Activated T-cell treated with anti-CD3 and anti-CD28 coated beads, Interleukin-2, amount 50 U/mL, for 4 hours (primary cell): ENCODE data around the gene LCE2A. TPM values are rescaled to one million over a fixed set of nuclear protein-coding genes. Genes with fewer than 3 reads are reported as not detected.

Experiments
- ATAC-seq, 2 donors: fragments of 200-7000 bp; cut with Tn5 transposase; one replicate each; pipeline ENCODE4 v1.10.0; 2021
- DNase-seq: peaks from one replicate; pipeline ENCODE4 v3.0.0-alpha.2; 2020
- H3K27me3 Mint-ChIP-seq: one replicate; pipeline ENCODE4 v1.8.0; 2021; ENCODE audit warnings: low read depth, mixed read lengths
- H3K36me3 Mint-ChIP-seq: one replicate; pipeline ENCODE4 v1.8.0; 2022; ENCODE audit warnings: mixed read lengths; ENCODE audit not compliant: insufficient read depth
- H3K4me1 Mint-ChIP-seq: one replicate; pipeline ENCODE4 v1.8.0; 2021; ENCODE audit warnings: low read depth, mixed read lengths
- H3K4me3 Mint-ChIP-seq: one replicate; pipeline ENCODE4 v1.8.0; 2021; ENCODE audit warnings: mild to moderate bottlenecking, moderate library complexity, mixed read lengths
- H3K9me3 Mint-ChIP-seq: one replicate; pipeline ENCODE4 v1.8.0; 2021; ENCODE audit warnings: mixed read lengths
- total RNA-seq, 3 donors: library from RNA; stranded (reverse); gene quantifications; one replicate each; pipeline ENCODE4 v1.2.1, GENCODE V29; 2021

Gene LCE2A
- total RNA-seq, 3 donors from 2014 or later = not detected

- Mint-ChIP-seq H3K4me3 (no peak within 1 kb of the TSS), H3K36me3 (no peaks in the 10 kb centered on the region), H3K9me3 (peaks cover 4% of the 10 kb centered on the region), H3K27me3 (peaks cover 13% of the 10 kb centered on the region), H3K4me1 (no peaks in the 10 kb centered on the region)
- DNase-seq = no peak
- no peak for ATAC-seq
Measured at GRCh38 chr1:152707860-152708259, 9.7 kb downstream of the LCE2A start, which contains the start of gene LCE4A. TSS of gene LCE4A (plus strand) at chr1:152708160. CDS start at chr1:152709076, 916 bp downstream.

DNA sequence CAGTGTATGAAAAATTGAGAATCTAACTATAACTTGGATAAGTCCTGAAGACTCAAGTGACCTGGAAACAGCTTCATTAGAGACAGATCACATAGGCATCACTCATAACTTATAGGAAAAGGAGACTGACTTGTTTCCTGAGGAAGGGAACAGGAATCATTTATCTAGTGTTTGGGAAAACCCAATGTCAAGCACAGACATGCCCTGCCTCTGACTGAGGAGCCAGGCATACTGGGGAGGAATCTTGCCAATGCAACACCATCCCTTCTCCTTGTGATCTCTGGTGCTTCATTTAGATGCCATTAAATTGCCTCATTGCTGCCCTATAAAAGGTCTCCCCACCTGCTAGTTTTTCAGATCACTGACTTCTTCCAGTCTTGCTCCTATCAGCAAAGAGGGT, 20.1 kb downstream of the LCE2A start:
- Mint-ChIP-seq H3K4me1 (no peaks in the 10 kb centered on the region), H3K36me3 (no peaks in the 10 kb centered on the region), H3K9me3 (no peaks in the 10 kb centered on the region), H3K27me3 (peaks cover 8% of the 10 kb centered on the region), H3K4me3 (no peak overlapping the region)
- DNase-seq (no peak), ATAC-seq (no peak)

GRCh38 chr1:152725261-152725660, 27.1 kb downstream of the LCE2A start:
- H3K4me1 Mint-ChIP-seq = no peaks in the 10 kb centered on the region
- H3K4me3 Mint-ChIP-seq = no peak overlapping the region
- peaks cover 11% of the 10 kb centered on the region for H3K27me3 Mint-ChIP-seq
- no peaks in the 10 kb centered on the region for H3K9me3 Mint-ChIP-seq
- no peak for DNase-seq
- ATAC-seq = no peak
- no peaks in the 10 kb centered on the region for H3K36me3 Mint-ChIP-seq

DNA sequence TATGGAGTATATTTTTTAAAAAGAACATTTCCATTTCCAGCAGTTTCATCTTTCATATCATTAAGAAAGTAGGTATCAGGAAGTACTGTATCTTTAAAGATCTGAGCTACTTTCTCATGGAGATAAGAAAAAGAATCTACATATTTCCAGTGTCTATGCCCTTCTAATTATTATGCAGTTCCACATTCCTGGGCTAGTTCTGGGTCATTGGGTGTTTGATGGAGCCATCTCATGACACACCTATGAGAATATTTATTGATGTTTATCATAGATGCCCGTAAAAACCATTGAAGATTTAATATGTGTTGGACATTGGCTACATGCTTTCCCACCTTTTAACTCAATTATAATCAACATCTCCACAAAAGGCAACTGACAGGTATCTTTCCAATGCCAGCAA, 30.8 kb downstream of the LCE2A start:
- no peaks in the 10 kb centered on the region for H3K36me3 Mint-ChIP-seq
- H3K4me1 Mint-ChIP-seq = no peaks in the 10 kb centered on the region
- no peak overlapping the region for H3K4me3 Mint-ChIP-seq
- no peak for ATAC-seq
- peaks cover 16% of the 10 kb centered on the region for H3K27me3 Mint-ChIP-seq
- H3K9me3 Mint-ChIP-seq = no peaks in the 10 kb centered on the region
- no peak for DNase-seq

DNA sequence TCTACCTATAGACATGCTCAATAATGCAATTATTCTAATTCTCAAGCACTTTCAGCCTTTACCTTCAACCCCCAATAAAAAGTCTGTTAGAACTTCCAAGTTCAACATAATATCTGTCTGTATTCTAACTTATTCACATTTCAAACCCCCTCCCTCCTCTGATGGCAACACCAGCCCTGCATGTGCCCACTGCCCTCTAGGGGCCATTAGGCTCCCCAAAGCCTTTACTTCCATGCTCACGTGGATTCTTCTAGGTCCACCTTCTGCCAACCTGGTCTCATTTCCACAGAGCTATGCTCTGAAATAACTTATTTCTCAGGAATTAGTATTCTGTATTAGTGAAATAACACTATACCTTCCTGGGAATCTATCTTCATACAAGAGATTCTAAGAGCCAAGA, 37.5 kb downstream of the LCE2A start:
- ATAC-seq (no peak), DNase-seq (no peak)
- Mint-ChIP-seq H3K9me3 (no peaks in the 10 kb centered on the region), H3K36me3 (no peaks in the 10 kb centered on the region), H3K27me3 (peaks cover 24% of the 10 kb centered on the region), H3K4me1 (no peaks in the 10 kb centered on the region), H3K4me3 (no peak overlapping the region)

- H3K4me1 Mint-ChIP-seq = no peaks in the 10 kb centered on the region
- H3K9me3 Mint-ChIP-seq = no peaks in the 10 kb centered on the region
- H3K27me3 Mint-ChIP-seq = peaks cover 20% of the 10 kb centered on the region
- no peaks in the 10 kb centered on the region for H3K36me3 Mint-ChIP-seq
- H3K4me3 Mint-ChIP-seq = no peak overlapping the region
- no peak for ATAC-seq
- DNase-seq = no peak
Measured at GRCh38 chr1:152737997-152738396, 39.9 kb downstream of the LCE2A start.

GRCh38 chr1:152739841-152740240, 41.7 kb downstream of the LCE2A start:
- H3K27me3 Mint-ChIP-seq = peaks cover 27% of the 10 kb centered on the region
- no peaks in the 10 kb centered on the region for H3K4me1 Mint-ChIP-seq
- no peak for ATAC-seq
- H3K9me3 Mint-ChIP-seq = no peaks in the 10 kb centered on the region
- no peak overlapping the region for H3K4me3 Mint-ChIP-seq
- no peak for DNase-seq
- H3K36me3 Mint-ChIP-seq = no peaks in the 10 kb centered on the region

DNA sequence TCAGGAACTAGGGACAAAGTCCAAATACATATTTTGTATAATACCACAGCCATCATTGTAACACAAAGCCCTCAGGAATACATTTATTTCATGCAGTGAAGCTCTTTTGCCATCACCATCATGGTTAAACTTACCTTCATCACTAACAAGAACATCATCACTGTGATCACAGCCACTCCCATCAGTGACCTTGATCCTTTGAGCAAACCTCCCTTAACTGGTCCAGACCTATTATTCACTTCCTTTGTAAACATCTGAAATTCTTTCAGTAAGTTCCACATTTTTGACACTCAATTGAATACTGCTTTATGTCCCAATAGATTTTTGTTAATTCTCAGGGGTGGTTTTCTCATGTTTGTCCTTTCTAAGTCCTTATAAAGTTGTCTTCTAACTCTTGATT, 43.5 kb downstream of the LCE2A start:
- ATAC-seq (no peak), DNase-seq (no peak)

GRCh38 chr1:152743371-152744145, 45.4 kb downstream of the LCE2A start:
- Mint-ChIP-seq H3K27me3 (peaks cover 20% of the 10 kb centered on the region), H3K9me3 (no peaks in the 10 kb centered on the region), H3K4me1 (no peaks in the 10 kb centered on the region), H3K36me3 (no peaks in the 10 kb centered on the region), H3K4me3 (no peak overlapping the region)
- DNase-seq (no peak), ATAC-seq (no peak)

More for the DNA sequence above, 43.5 kb downstream of the LCE2A start:
- Mint-ChIP-seq H3K4me3 (no peak overlapping the region), H3K4me1 (no peaks in the 10 kb centered on the region), H3K27me3 (peaks cover 22% of the 10 kb centered on the region), H3K36me3 (no peaks in the 10 kb centered on the region), H3K9me3 (no peaks in the 10 kb centered on the region)

DNA sequence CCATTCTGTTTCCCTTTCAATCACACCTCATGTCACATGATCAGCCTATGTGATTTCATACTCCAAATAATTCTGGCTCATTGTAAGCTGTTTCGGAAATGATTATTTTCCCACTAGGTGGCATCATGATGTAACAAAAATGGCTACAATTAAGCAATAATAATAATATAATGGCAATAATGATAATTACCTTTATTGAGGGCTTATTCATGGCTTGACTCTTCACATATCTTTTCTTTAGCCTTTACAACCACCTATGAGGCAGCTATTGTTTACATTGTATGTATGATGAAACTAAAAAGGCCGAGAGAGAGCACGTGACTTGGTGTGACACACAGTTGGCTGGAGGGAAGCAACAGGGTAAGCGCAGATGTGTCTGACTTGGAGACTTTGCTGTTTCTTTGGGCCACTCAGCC, 47.2 kb downstream of the LCE2A start:
- DNase-seq = no peak
- ATAC-seq = no peak
- peaks cover 24% of the 10 kb centered on the region for H3K27me3 Mint-ChIP-seq
- no peaks in the 10 kb centered on the region for H3K36me3 Mint-ChIP-seq
- H3K9me3 Mint-ChIP-seq = no peaks in the 10 kb centered on the region
- H3K4me1 Mint-ChIP-seq = no peaks in the 10 kb centered on the region
- no peak overlapping the region for H3K4me3 Mint-ChIP-seq

GRCh38 chr1:152745765-152746444, 47.8 kb downstream of the LCE2A start:
- Mint-ChIP-seq H3K36me3 (no peaks in the 10 kb centered on the region), H3K9me3 (no peaks in the 10 kb centered on the region), H3K4me3 (no peak overlapping the region), H3K27me3 (peaks cover 29% of the 10 kb centered on the region), H3K4me1 (no peaks in the 10 kb centered on the region)
- DNase-seq (no peak), ATAC-seq (no peak)

DNA sequence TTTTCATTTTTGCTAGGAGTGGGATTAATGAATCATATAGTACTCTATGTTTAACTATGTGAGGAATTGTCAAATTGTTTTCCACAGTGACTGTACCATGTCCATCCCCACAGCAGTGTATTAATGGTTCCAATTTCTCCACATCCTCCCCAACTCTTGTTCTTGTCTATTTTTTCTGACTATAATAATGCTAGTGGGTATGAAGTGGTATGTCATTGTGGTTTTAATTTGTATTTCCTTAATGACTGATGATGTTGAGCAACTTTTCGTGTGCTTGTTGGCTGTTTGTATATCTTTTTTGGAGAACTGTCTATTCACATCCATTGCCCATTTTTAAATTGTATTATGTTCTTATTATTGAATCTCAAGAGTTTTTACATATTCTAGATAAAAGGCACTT, 49.7 kb downstream of the LCE2A start:
- no peaks in the 10 kb centered on the region for H3K4me1 Mint-ChIP-seq
- no peak overlapping the region for H3K4me3 Mint-ChIP-seq
- DNase-seq (no peak), ATAC-seq (no peak)
- H3K27me3 Mint-ChIP-seq = peaks cover 36% of the 10 kb centered on the region
- no peaks in the 10 kb centered on the region for H3K9me3 Mint-ChIP-seq
- H3K36me3 Mint-ChIP-seq = no peaks in the 10 kb centered on the region
